ENCODE measurements around the gene ZGPAT.
"Not testable (repeated sequence)": the region's sequence is repeated elsewhere in the genome, so short reads cannot be mapped to it uniquely, and the experiment has no call there.

Gene ZGPAT

DNA sequence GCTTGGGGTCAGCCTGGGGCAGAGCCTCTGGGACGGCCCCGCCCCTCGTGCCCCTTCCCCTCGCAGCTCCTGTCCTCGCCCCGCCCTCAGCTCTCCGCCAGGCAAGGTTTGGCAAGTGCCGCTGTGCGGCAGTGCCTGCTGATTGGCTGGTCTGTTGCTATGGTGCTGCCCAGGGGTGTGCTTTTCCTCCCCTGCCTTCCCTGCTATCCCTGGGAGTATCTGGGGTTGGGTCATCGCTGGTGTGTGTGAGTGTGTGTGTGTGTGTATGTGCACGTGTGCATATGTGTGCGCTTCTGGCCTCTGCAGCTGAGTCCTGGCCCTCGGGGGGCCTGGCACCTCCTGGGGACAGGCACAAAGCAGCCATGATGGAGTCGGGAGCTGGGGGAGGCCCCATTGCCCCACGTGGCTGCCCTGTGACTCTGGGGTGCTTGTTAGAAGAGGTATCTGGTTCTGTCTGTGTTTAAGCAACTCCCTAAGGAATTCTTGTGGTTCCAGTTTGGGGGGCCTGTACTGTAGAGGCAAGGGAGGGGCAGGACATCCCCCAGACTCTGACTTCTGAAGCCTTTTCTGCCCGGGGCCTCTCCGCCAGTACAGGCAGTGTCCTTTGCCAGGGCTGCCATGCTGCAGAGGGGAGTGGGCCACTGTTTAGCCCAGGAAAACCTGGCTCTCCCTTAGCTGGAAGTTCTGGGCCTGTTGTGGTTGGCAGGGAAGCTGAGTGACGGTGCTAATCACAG is 42.8 kb upstream of the ZGPAT start:
- no peaks in the 10 kb centered on the region for H3K4me1 ChIP-seq (ENCODE audit: insufficient read depth, low read length)
- H3K36me3 ChIP-seq (ENCODE audit: insufficient read depth, low read depth, low read length): peaks cover 71% of the 10 kb centered on the region
- H3K4me3 ChIP-seq (ENCODE audit: low read length): no peak overlapping the region
- H3K27ac ChIP-seq (ENCODE audit: low read length): no peak overlapping the region
- H3K9ac ChIP-seq (ENCODE audit: low read depth, low read length): peak overlapping the region; percentile 36; the same call in 1 of the 2 replicates
- no peaks in the 10 kb centered on the region for H3K9me3 ChIP-seq (ENCODE audit: insufficient read depth, low read depth, low read length)
- no peaks in the 10 kb centered on the region for H3K27me3 ChIP-seq (ENCODE audit: insufficient read depth, low read length)

DNA sequence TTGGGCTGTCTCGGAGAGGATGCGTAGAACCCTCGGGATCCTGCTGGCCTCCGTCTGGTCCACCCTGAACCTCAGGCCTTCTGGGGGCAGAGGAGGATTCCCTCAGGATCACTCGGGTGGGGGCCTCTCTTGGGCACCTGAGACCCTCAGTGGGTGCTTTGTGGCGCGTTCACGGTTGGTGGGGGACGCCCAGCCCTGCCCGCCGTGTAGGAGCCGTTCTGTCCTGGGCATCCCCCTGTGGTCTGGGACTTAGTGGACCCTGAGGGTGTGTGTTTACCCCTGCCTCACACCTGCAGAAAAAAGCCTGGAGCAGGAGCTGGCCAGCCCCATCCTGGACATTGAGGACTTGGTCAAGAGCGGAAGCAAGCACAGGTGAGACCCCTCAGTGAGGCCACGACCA is 42.1 kb upstream of the ZGPAT start:
- Histone ChIP-seq H3K9me3 (ENCODE audit: insufficient read depth, low read depth, low read length) (no peaks in the 10 kb centered on the region), H3K9ac (ENCODE audit: low read depth, low read length) (no peak overlapping the region), H3K4me1 (ENCODE audit: insufficient read depth, low read length) (no peaks in the 10 kb centered on the region), H3K4me3 (ENCODE audit: low read length) (no peak overlapping the region), H3K27ac (ENCODE audit: low read length) (no peak overlapping the region), H3K36me3 (ENCODE audit: insufficient read depth, low read depth, low read length) (peaks cover 66% of the 10 kb centered on the region), H3K27me3 (ENCODE audit: insufficient read depth, low read length) (no peaks in the 10 kb centered on the region)

DNA sequence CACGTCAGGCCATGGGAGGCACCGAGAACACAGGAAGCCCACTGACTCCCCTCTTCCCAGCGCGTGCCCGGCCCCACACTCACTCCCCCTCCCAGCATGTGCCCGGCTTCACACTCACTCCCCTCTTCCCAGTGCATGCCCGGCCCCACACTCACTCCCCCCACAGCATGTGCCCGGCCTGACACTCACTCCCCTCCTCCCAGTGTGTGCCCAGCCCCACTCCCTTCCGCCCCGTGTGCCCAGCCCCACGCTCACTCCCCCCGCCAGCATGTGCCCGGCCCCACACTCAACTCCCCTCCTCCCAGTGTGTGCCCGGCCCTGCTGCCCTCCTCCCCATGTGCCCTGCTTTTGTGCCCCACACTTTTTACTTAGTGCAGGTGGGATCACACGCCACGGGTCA is 40.0 kb upstream of the ZGPAT start:
- Histone ChIP-seq H3K27ac (ENCODE audit: low read length) (no peak overlapping the region), H3K9me3 (ENCODE audit: insufficient read depth, low read depth, low read length) (no peaks in the 10 kb centered on the region), H3K27me3 (ENCODE audit: insufficient read depth, low read length) (no peaks in the 10 kb centered on the region), H3K36me3 (ENCODE audit: insufficient read depth, low read depth, low read length) (peaks cover 49% of the 10 kb centered on the region), H3K4me3 (ENCODE audit: low read length) (no peak overlapping the region), H3K4me1 (ENCODE audit: insufficient read depth, low read length) (no peaks in the 10 kb centered on the region), H3K9ac (ENCODE audit: low read depth, low read length) (no peak overlapping the region)

DNA sequence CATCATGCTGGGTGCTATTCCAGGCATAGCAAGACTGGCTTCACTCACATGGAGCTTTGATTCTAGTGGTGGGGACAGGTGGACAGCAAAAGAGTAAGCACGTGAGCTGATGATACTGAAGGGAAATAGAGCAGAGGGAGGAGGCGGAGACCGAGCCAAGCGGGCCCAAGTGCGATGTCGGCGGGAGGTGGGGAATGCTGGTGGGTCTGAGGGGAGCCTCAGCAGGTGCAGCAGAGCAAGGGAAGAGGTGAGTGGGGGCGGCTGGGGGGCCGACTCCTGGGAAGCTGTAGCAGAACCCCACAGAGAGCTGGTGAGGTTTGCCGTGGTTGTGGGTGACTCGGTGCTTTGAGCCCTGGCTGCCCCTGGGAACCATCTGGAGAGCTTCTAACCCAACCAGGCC is 39.5 kb upstream of the ZGPAT start:
- H3K27me3 ChIP-seq (ENCODE audit: insufficient read depth, low read length): no peaks in the 10 kb centered on the region
- no peak overlapping the region for H3K4me3 ChIP-seq (ENCODE audit: low read length)
- no peaks in the 10 kb centered on the region for H3K9me3 ChIP-seq (ENCODE audit: insufficient read depth, low read depth, low read length)
- H3K4me1 ChIP-seq (ENCODE audit: insufficient read depth, low read length): no peaks in the 10 kb centered on the region
- H3K9ac ChIP-seq (ENCODE audit: low read depth, low read length): no peak overlapping the region
- H3K36me3 ChIP-seq (ENCODE audit: insufficient read depth, low read depth, low read length): peaks cover 45% of the 10 kb centered on the region
- H3K27ac ChIP-seq (ENCODE audit: low read length): no peak overlapping the region

DNA sequence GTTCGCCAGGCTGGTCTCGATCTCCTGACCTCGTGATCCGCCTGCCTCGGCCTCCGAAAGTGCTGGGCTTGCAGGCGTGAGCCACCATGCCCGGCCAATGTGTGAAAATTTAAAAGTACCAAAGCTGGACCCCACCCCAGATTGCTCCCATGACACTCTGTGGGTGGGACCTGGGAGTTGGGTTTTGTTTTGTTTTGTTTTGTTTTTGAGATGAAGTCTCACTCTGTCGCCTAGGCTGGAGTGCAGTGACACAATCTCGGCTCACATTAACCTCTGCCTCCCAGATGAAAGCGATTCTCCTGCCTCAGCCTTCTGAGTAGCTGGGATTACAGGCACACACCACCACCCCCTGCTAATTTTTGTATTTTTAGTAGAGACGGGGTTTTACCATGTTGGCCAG is 36.1 kb upstream of the ZGPAT start:
- H3K4me3 ChIP-seq (ENCODE audit: low read length); H3K4me1 ChIP-seq (ENCODE audit: insufficient read depth, low read length); H3K27ac ChIP-seq (ENCODE audit: low read length); H3K9ac ChIP-seq (ENCODE audit: low read depth, low read length); H3K9me3 ChIP-seq (ENCODE audit: insufficient read depth, low read depth, low read length); H3K27me3 ChIP-seq (ENCODE audit: insufficient read depth, low read length): not testable (repeated sequence)
- peaks cover 37% of the 10 kb centered on the region for H3K36me3 ChIP-seq (ENCODE audit: insufficient read depth, low read depth, low read length)

DNA sequence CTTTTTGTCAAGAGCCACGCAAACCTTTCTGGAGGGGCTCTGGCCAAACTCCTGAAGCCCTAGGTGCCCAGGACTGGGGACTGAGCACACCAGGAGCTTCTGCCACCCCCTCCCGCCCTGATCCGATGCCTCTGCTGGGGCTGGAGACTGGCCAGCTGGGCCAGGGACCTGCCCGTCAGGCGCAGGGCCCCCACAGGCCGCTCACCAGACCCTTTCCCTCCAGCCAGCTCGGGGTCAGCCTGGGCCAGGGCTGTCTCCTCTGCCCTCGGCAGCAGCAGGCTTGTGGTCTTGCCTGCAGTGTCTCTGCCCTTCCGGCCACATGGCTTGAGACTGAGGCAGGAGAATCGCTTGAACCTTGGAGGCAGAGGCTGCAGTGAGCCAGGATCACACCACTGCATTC is 35.2 kb upstream of the ZGPAT start:
- H3K4me3 ChIP-seq (ENCODE audit: low read length): no peak overlapping the region
- peaks cover 37% of the 10 kb centered on the region for H3K36me3 ChIP-seq (ENCODE audit: insufficient read depth, low read depth, low read length)
- H3K9me3 ChIP-seq (ENCODE audit: insufficient read depth, low read depth, low read length): no peaks in the 10 kb centered on the region
- H3K9ac ChIP-seq (ENCODE audit: low read depth, low read length): no peak overlapping the region
- H3K4me1 ChIP-seq (ENCODE audit: insufficient read depth, low read length): no peaks in the 10 kb centered on the region
- no peak overlapping the region for H3K27ac ChIP-seq (ENCODE audit: low read length)
- H3K27me3 ChIP-seq (ENCODE audit: insufficient read depth, low read length): no peaks in the 10 kb centered on the region

DNA sequence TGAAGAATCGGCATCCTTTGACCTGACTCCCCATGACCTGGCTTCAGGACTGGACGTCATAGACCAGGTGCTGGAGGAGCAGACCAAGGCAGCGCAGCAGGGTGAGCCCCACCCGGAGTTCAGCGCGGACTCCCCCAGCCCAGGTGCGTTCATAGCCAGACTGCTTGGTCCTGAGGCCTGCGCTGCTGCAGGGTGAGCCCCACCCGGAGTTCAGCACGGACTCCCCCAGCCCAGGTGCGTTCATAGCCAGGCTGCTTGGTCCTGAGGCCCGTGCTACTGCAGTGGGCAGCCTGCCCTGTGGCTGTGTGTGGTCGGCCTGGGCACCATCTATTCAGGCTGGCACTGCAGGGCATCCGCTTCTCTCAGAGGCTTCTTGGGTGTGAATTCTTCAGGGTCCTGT is 33.9 kb upstream of the ZGPAT start:
- no peaks in the 10 kb centered on the region for H3K27me3 ChIP-seq (ENCODE audit: insufficient read depth, low read length)
- H3K36me3 ChIP-seq (ENCODE audit: insufficient read depth, low read depth, low read length): peaks cover 34% of the 10 kb centered on the region
- H3K4me3 ChIP-seq (ENCODE audit: low read length): no peak overlapping the region
- no peaks in the 10 kb centered on the region for H3K9me3 ChIP-seq (ENCODE audit: insufficient read depth, low read depth, low read length)
- H3K4me1 ChIP-seq (ENCODE audit: insufficient read depth, low read length): no peaks in the 10 kb centered on the region
- H3K27ac ChIP-seq (ENCODE audit: low read length): no peak overlapping the region
- H3K9ac ChIP-seq (ENCODE audit: low read depth, low read length): no peak overlapping the region

DNA sequence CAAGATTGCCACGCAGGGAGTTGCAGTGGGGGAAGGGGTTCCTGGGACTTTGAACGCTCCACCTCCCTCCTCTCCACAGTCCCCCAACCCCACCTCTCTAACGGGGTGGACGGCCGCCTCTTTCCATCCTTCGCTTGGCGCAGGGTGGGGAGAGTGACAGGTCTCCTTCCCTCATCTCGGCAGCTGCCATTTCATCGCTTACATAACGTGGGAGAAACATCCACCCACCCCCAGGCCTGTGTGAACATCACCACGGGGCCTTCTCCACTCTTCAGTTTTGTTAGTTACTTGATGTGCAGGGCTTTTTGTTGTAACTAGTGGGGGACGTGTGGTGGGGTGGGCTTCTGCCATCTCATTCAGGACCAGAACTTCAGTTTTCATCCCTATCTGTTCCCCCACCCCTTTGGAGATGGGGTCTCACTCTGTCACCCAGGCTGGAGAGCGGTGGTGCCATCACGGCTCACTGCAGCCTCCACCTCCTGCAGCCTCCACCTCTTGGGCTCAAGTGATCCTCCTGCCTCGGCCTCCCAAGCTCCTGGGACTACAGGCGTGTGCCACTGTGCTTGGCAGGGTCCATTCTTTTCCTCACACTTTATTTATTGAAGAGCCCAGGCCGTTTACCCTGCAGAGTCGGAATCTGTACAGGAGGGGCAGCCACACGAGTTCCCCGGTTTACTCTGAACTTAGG is 32.0 kb upstream of the ZGPAT start:
- H3K4me1 ChIP-seq (ENCODE audit: insufficient read depth, low read length): no peaks in the 10 kb centered on the region
- H3K9me3 ChIP-seq (ENCODE audit: insufficient read depth, low read depth, low read length): no peaks in the 10 kb centered on the region
- peaks cover 29% of the 10 kb centered on the region for H3K36me3 ChIP-seq (ENCODE audit: insufficient read depth, low read depth, low read length)
- H3K27me3 ChIP-seq (ENCODE audit: insufficient read depth, low read length): no peaks in the 10 kb centered on the region
- H3K27ac ChIP-seq (ENCODE audit: low read length): no peak overlapping the region
- no peak overlapping the region for H3K9ac ChIP-seq (ENCODE audit: low read depth, low read length)
- no peak overlapping the region for H3K4me3 ChIP-seq (ENCODE audit: low read length)

DNA sequence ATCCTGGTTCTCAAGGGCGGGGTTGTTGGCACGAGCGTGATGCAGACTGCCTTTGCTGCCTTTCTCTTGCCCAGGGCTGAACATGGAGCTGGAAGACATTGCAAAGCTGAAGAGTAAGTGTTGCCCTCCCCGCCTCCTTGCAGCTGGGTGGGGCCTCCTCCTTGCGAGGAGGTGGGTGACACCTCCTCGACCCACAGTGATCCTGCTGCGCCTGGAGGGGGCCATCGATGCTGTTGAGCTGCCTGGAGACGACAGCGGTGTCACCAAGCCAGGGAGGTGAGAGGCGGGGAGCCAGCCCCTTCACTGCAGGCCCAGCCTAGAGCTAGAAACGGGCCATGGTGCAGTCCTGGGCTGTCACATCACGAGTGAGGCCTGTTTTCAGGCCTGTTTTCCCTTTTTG is 29.8 kb upstream of the ZGPAT start:
- Histone ChIP-seq H3K9me3 (ENCODE audit: insufficient read depth, low read depth, low read length) (no peaks in the 10 kb centered on the region), H3K36me3 (ENCODE audit: insufficient read depth, low read depth, low read length) (peaks cover 29% of the 10 kb centered on the region), H3K9ac (ENCODE audit: low read depth, low read length) (no peak overlapping the region), H3K4me1 (ENCODE audit: insufficient read depth, low read length) (no peaks in the 10 kb centered on the region), H3K27me3 (ENCODE audit: insufficient read depth, low read length) (no peaks in the 10 kb centered on the region), H3K27ac (ENCODE audit: low read length) (no peak overlapping the region), H3K4me3 (ENCODE audit: low read length) (no peak overlapping the region)

DNA sequence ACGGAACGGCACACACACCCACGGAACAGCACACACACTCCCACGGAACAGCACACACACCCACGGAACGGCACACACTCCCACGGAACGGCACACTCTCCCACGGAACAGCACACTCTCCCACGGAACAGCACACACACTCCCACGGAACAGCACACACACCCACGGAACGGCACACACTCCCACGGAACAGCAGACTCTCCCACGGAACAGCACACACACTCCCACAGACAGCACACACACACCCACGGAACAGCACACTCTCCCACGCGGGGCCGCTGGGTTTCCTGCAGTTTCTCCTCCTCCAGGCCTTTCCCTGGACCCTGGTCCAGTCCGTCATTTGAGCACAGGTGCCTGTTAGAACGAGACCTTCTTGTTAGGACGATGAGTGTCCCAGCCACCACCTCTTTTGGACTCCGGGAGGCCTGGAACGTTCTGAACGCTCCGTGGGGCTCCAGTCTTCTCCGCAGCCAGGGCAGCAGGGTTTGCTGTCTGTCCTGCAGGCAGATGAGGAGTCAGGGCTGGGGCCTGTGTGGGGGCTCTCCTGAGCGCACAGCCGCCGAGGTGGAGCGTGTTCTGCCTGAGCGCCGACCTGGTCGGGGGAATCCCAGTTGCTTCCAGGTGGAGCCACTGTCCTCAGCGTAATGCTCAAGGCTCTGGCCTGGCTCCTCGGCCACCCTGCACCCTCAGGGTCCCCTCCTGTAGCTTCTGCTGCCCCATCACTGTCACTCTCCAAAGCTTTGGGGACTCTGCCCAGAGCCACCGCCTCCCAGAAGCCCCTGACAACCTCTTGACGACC is 29.0 kb upstream of the ZGPAT start:
- no peaks in the 10 kb centered on the region for H3K27me3 ChIP-seq (ENCODE audit: insufficient read depth, low read length)
- no peaks in the 10 kb centered on the region for H3K9me3 ChIP-seq (ENCODE audit: insufficient read depth, low read depth, low read length)
- no peak overlapping the region for H3K4me3 ChIP-seq (ENCODE audit: low read length)
- no peak overlapping the region for H3K9ac ChIP-seq (ENCODE audit: low read depth, low read length)
- no peak overlapping the region for H3K27ac ChIP-seq (ENCODE audit: low read length)
- H3K4me1 ChIP-seq (ENCODE audit: insufficient read depth, low read length): no peaks in the 10 kb centered on the region
- H3K36me3 ChIP-seq (ENCODE audit: insufficient read depth, low read depth, low read length): peaks cover 28% of the 10 kb centered on the region

DNA sequence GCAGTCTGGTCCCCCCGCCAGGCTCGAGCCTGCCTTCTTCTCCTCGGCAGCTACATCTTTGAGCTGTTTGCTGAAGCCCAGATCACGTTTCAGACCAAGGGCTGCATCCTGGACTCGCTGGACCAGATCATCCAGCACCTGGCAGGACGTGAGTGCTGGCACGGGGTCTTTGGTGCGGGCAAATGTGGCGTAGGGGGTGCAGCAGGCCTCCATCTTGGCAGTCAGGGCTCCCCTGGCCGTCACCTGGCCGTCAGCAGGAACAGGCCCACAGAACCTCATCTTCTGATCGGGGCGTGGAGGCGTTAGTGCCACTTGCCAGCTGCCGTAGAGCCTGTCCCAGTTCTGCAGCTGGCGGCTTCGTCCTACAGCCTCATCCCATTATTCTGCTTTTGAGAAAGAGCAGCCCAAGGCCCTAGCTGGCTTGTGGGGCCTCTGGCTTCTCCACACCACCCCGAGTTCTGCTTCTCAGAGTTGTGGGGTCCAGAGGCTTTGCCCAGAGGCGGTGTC is 28.0 kb upstream of the ZGPAT start:
- no peak overlapping the region for H3K9ac ChIP-seq (ENCODE audit: low read depth, low read length)
- H3K27me3 ChIP-seq (ENCODE audit: insufficient read depth, low read length): no peaks in the 10 kb centered on the region
- H3K27ac ChIP-seq (ENCODE audit: low read length): no peak overlapping the region
- no peaks in the 10 kb centered on the region for H3K4me1 ChIP-seq (ENCODE audit: insufficient read depth, low read length)
- H3K9me3 ChIP-seq (ENCODE audit: insufficient read depth, low read depth, low read length): no peaks in the 10 kb centered on the region
- peaks cover 22% of the 10 kb centered on the region; the same call in 1 of the 2 replicates for H3K36me3 ChIP-seq (ENCODE audit: insufficient read depth, low read depth, low read length)
- no peak overlapping the region for H3K4me3 ChIP-seq (ENCODE audit: low read length)
